GM06990 (cell line): ENCODE measurements around the gene GPC6.

Source experiments
- DNase-seq: peaks from one replicate; pipeline ENCODE4 v3.0.0-alpha.2; 2011; ENCODE audit not compliant: insufficient read length; ENCODE audit errors: extremely low read depth
- H3K27me3 ChIP-seq: replicated peaks from 2 replicates; pipeline ENCODE4 v1.6.0; 2011; ENCODE audit warnings: low read length; ENCODE audit not compliant: control insufficient read depth, insufficient read depth
- H3K36me3 ChIP-seq: 2 replicates; pipeline ENCODE4 v1.5.1; 2011; ENCODE audit warnings: low read length; ENCODE audit not compliant: control insufficient read depth, insufficient read depth
- H3K4me3 ChIP-seq: replicated peaks from 2 replicates; pipeline ENCODE4 v1.5.1; 2011; ENCODE audit warnings: low read depth, mild to moderate bottlenecking, control low read depth, low read length
- TF ChIP-seq, protein P1 (sequence below): IDR thresholded peaks from 2 replicates; pipeline ENCODE4 v1.5.1; 2011; ENCODE audit warnings: low read length, control low read depth, mild to moderate bottlenecking, inconsistent platforms; ENCODE audit not compliant: insufficient read depth, poor library complexity, severe bottlenecking

The GPC6 gene

DNA sequence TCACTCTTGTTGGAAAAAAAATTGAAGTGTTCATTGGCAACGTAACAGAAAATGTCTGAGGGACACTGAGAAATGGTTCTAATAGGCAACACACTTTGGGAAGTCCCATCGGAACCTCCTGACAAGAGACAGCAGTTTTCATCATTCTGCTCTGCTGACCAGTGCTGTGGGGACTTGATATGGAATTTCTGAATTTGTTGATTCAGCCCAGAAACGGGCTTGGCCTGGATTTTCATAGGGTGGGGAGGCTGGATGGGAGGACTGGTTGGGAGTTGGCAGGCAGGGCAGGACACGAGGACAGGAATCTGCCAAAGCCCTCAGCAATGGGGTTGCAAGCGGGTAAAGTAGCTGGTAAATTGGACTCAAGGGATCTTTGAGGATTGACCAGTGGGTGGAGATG lies 1156.4 kb downstream of the GPC6 start:
- DNase-seq, result no peak
- no peaks in the 10 kb centered on the region for H3K36me3 ChIP-seq
- no peaks in the 10 kb centered on the region for H3K27me3 ChIP-seq
- TF ChIP-seq, protein P1, sequence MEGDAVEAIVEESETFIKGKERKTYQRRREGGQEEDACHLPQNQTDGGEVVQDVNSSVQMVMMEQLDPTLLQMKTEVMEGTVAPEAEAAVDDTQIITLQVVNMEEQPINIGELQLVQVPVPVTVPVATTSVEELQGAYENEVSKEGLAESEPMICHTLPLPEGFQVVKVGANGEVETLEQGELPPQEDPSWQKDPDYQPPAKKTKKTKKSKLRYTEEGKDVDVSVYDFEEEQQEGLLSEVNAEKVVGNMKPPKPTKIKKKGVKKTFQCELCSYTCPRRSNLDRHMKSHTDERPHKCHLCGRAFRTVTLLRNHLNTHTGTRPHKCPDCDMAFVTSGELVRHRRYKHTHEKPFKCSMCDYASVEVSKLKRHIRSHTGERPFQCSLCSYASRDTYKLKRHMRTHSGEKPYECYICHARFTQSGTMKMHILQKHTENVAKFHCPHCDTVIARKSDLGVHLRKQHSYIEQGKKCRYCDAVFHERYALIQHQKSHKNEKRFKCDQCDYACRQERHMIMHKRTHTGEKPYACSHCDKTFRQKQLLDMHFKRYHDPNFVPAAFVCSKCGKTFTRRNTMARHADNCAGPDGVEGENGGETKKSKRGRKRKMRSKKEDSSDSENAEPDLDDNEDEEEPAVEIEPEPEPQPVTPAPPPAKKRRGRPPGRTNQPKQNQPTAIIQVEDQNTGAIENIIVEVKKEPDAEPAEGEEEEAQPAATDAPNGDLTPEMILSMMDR, result no peak
- no peak overlapping the region for H3K4me3 ChIP-seq

DNA sequence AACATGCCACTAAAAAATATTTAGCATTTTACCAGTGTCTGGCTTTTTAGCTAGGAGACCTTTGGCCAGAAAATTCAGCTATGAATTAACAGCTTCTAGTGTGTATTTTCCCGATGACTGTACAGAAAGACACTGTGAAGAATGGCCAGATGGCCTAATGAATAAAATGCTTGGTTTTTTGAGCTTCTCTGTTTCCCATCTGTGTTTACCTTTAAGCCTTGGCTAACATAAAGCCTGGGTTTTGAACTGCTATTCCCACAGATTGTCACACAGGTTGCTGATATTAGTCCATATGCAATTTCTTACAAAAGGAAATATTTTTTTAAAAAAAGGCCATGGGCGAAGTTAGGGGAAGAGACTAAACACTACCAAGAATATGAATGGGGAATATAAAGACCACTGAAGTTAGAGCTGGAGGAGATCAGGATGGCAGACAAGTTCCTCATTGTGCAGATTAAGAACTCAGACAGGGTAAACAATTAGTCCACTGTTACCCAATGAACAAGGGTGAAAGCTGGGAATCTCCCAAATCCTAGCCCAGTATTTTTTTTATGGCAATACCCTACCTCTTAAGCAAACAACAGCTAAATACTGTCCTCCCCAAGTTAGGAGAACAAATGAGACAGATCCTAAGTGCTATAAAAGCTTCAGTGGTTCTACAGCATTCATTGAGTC lies 1157.8 kb downstream of the GPC6 start:
- Histone ChIP-seq H3K36me3 (no peaks in the 10 kb centered on the region), H3K4me3 (no peak overlapping the region), H3K27me3 (no peaks in the 10 kb centered on the region)
- DNase-seq, result no peak
- TF ChIP-seq, protein P1, result no peak

DNA sequence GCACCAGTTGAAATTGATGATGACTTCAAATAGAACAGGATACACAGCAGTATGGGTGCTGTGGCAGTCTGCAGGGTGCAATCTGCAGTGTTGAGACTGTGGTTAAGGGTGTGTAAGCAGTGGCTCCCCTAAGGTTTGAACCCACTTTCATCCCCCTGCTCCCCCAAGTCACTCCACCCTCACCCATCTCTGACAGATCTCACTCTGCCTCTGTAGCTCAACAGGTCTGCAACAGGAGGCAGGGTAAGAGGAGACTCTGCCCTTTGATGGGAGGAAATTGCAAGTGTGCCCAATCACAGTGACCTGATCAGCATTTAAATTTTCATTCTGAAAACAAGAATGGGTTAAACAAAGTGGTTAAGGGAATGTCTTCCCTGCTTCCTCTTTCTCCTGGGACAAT lies 1160.4 kb downstream of the GPC6 start:
- TF ChIP-seq, protein P1, result no peak
- Histone ChIP-seq H3K27me3 (no peaks in the 10 kb centered on the region), H3K36me3 (no peaks in the 10 kb centered on the region), H3K4me3 (no peak overlapping the region)
- DNase-seq, result no peak

DNA sequence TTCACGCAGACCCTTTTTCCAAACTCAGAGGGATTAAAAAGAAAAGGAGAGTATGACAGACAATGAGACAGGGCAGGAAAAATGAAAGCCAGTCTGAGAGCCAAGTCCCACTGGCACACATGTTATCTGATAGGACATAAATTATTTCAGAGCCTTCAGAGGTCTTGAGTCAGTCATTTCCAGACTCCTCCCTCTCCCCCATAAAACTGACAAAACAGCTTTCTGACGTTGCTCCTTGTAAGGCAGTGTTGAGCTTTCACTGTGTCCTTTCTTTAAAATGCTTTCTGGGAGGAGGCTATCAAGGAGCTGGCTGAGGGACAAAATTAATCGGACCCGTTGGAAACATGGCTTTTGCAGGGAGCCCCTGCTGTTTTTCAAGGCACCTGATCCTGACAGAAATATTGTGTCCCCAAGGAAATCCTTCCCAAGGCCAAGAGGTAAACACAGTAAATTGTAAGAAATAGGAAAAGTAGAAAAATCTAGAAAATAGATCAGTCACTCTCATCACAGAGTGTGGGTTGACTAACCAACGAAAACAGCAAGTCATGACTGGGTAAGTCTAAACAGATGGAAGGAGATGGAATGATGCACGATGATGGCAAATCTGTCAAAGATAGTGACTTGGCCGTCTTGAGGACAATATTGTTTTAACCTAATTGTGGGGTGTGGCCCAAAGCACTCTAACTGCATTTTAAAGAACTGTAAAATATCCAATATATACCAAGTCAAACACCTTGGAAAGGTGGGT lies 1163.2 kb downstream of the GPC6 start:
- TF ChIP-seq, protein P1, result no peak
- no peak for DNase-seq
- H3K36me3 ChIP-seq, result no peaks in the 10 kb centered on the region
- no peak overlapping the region for H3K4me3 ChIP-seq
- H3K27me3 ChIP-seq, result no peaks in the 10 kb centered on the region

DNA sequence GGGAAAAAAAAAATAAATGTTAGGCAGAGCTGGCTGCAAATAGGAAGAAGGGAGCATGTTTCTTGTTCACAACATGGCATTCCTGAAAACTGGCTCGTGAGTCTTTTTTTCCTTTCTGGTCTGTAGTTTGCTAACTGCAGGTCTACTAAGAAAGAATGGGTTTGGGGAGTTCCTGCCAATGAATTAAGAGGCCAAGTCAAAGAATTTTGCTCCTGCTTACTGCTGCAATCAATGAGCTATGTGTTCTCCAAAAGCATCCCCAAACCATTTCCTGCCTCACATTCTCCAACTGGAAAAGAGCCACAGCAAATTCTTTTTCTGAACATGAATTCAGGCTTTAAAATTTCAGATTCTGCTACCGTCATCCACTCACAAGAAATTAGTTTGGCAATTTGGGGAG lies 1164.3 kb downstream of the GPC6 start:
- no peaks in the 10 kb centered on the region for H3K36me3 ChIP-seq
- H3K27me3 ChIP-seq, result no peaks in the 10 kb centered on the region
- TF ChIP-seq, protein P1, result no peak
- DNase-seq, result no peak
- no peak overlapping the region for H3K4me3 ChIP-seq
